ENCODE data around the gene KRT2. TPM values are rescaled to one million over a fixed set of nuclear protein-coding genes. Genes with fewer than 3 reads are reported as not detected.

Gene KRT2
- total RNA-seq, 1 experiment from 2014 or later, result not detected

Other genes with a start within 250 kb of the KRT2 start
- not detected in 2 replicates for gene KRT82, start 245.9 kb downstream of the KRT2 start, total RNA-seq (2014; rRNA removed; shearing (Covaris generic))
- gene KRT75, start 217.8 kb downstream of the KRT2 start, total RNA-seq (2014; rRNA removed; shearing (Covaris generic)), result 0.02 TPM in 1 of 2 replicates, not detected in the other
- gene KRT6B, start 200.1 kb downstream of the KRT2 start, total RNA-seq (2014; rRNA removed; shearing (Covaris generic)), result not detected in 2 replicates
- gene KRT6C, start 178.4 kb downstream of the KRT2 start, total RNA-seq (2014; rRNA removed; shearing (Covaris generic)), result not detected in 2 replicates
- gene KRT6A, start 159.0 kb downstream of the KRT2 start, total RNA-seq (2014; rRNA removed; shearing (Covaris generic)), result not detected in 2 replicates
- not detected in 2 replicates for gene KRT5, start 131.8 kb downstream of the KRT2 start, total RNA-seq (2014; rRNA removed; shearing (Covaris generic))
- not detected in 2 replicates for gene KRT71, start 99.1 kb downstream of the KRT2 start, total RNA-seq (2014; rRNA removed; shearing (Covaris generic))
- gene KRT74, start 78.4 kb downstream of the KRT2 start, total RNA-seq (2014; rRNA removed; shearing (Covaris generic)), result not detected in 2 replicates
- gene KRT72, start 50.7 kb downstream of the KRT2 start, total RNA-seq (2014; rRNA removed; shearing (Covaris generic)), result not detected in 2 replicates
- not detected in 2 replicates for gene KRT73, start 33.7 kb downstream of the KRT2 start, total RNA-seq (2014; rRNA removed; shearing (Covaris generic))
- gene KRT1, start 28.2 kb upstream of the KRT2 start, total RNA-seq (2014; rRNA removed; shearing (Covaris generic)), result not detected in 2 replicates
- gene KRT77, start 51.3 kb upstream of the KRT2 start, total RNA-seq (2014; rRNA removed; shearing (Covaris generic)), result not detected in 2 replicates
- gene KRT76, start 125.1 kb upstream of the KRT2 start, total RNA-seq (2014; rRNA removed; shearing (Covaris generic)), result not detected in 2 replicates
- gene KRT3, start 143.9 kb upstream of the KRT2 start, total RNA-seq (2014; rRNA removed; shearing (Covaris generic)), result not detected in 2 replicates
- not detected in 2 replicates for gene KRT4, start 161.9 kb upstream of the KRT2 start, total RNA-seq (2014; rRNA removed; shearing (Covaris generic))
- not detected in 2 replicates for gene KRT79, start 182.1 kb upstream of the KRT2 start, total RNA-seq (2014; rRNA removed; shearing (Covaris generic))
- gene KRT78, start 196.8 kb upstream of the KRT2 start, total RNA-seq (2014; rRNA removed; shearing (Covaris generic)), result 0.22 TPM in 1 of 2 replicates, not detected in the other

Data from M059J (cell line).